GM21723 (cell line): Measurements from ENCODE around the gene SLC8A1.

Experiments
- ATAC-seq: cut with Tn5 transposase; IDR thresholded peaks from one replicate; pipeline ENCODE4 v1.9.1; 2021; ENCODE audit warnings: mild to moderate bottlenecking, moderate library complexity; ENCODE audit not compliant: unreplicated experiment

SLC8A1 gene

GRCh38 chr2:40127890-40128557, 323.9 kb downstream of the SLC8A1 start:
- ATAC-seq: no peak

GRCh38 chr2:40127146-40127545, 324.7 kb downstream of the SLC8A1 start:
- ATAC-seq: no peak

GRCh38 chr2:40126006-40126405, 325.9 kb downstream of the SLC8A1 start:
- no peak for ATAC-seq

- no peak for ATAC-seq
These were observed 328.1 kb downstream of the SLC8A1 start for GRCh38 chr2:40123746-40124145.

- ATAC-seq: no peak
These were observed 328.6 kb downstream of the SLC8A1 start for GRCh38 chr2:40123326-40123725.

GRCh38 chr2:40120957-40121356, 330.9 kb downstream of the SLC8A1 start:
- no peak for ATAC-seq

GRCh38 chr2:40120026-40120425, 331.9 kb downstream of the SLC8A1 start:
- no peak for ATAC-seq

- ATAC-seq: no peak
These were observed 333.3 kb downstream of the SLC8A1 start for GRCh38 chr2:40118622-40119021.

- no peak for ATAC-seq
These were observed 336.0 kb downstream of the SLC8A1 start for GRCh38 chr2:40115894-40116293.

- no peak for ATAC-seq
These were observed 336.5 kb downstream of the SLC8A1 start for GRCh38 chr2:40115348-40115747.

- no peak for ATAC-seq
These were observed 337.9 kb downstream of the SLC8A1 start for GRCh38 chr2:40113997-40114396.

- no peak for ATAC-seq
These were observed 338.5 kb downstream of the SLC8A1 start for GRCh38 chr2:40113272-40113968.

- ATAC-seq: no peak
These were observed 342.5 kb downstream of the SLC8A1 start for GRCh38 chr2:40109381-40109780.

GRCh38 chr2:40108851-40109250, 343.0 kb downstream of the SLC8A1 start:
- ATAC-seq: no peak

- ATAC-seq: no peak
These were observed 345.8 kb downstream of the SLC8A1 start for GRCh38 chr2:40106061-40106460.

- no peak for ATAC-seq
These were observed 346.3 kb downstream of the SLC8A1 start for GRCh38 chr2:40105593-40105992.

GRCh38 chr2:40103590-40103989, 348.3 kb downstream of the SLC8A1 start:
- ATAC-seq: no peak

- no peak for ATAC-seq
These were observed 348.7 kb downstream of the SLC8A1 start for GRCh38 chr2:40103163-40103562.

GRCh38 chr2:40102447-40102846, 349.4 kb downstream of the SLC8A1 start:
- no peak for ATAC-seq

GRCh38 chr2:40101131-40101575, 350.7 kb downstream of the SLC8A1 start:
- no peak for ATAC-seq

GRCh38 chr2:40100676-40101075, 351.2 kb downstream of the SLC8A1 start:
- ATAC-seq: no peak

- ATAC-seq: no peak
These were observed 353.0 kb downstream of the SLC8A1 start for GRCh38 chr2:40098786-40099470.
